Activated CD4-positive, alpha-beta T cell treated with anti-CD3 and anti-CD28 coated beads, Interleukin-2, Interleukin-4, amounts not matched to agents 100 ng/mL and 50 ng/mL, durations not matched to agents 16 hours and 8 hours (primary cell): ENCODE measurements around the gene ENO2.

Experiments used
- DNase-seq: peaks from one replicate; pipeline ENCODE4 v3.0.0-alpha.2; 2020; ENCODE audit warnings: low spot score

ENO2 gene

DNA sequence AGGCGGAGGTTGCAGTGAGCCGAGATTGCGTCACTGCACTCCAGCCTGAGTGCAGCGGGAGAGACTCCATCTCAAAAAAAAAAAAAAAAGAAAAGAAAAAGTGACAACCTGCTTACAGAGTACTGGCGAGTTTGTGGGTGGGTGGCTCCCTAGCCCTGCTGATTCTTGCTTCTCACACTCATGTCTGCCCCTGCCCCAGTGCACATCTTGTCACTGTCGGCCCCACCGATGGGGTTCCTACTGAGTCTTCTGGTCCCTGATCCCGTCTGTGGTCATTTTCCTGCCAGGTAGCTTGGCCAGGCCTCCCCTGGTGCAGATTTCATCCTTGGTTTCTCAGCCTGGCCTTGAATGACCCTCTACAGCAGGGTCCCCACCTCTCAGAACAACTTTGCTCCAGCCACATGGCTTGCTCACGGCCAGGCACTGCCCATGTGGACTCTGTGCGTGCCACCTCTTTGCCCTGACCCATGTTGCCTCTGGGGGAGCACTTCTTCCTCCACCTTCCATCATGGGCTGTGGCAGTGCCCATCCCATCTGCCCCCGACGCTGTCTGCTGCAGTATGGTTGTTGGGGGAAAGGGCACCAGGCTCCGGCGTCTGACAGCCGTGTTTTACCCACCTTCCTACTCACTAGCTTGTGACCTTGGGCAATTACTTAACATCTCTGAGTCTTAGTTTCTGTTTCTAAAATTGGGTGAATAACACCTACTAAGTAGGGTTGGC lies 34.7 kb downstream of the ENO2 start:
- DNase-seq: peak; percentile 27

DNA sequence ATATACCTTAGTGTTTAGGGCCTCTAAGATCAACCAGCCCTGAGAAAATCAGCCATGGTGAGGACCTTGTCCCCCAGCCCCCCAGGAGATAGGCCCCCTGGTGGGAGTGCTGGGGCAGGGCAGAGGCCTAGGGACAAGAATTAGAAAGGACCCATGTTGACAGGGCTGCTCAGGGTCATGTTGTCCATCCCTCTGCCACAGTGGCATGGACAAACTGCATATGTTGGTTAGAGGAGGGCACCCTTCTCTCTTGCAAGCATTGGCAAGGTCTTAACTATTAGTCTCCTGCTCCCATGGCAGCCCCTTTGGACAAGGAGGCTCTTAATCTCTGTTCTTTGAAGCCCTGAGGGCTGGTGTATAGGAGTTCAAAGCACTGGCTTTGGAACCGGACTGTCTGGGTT lies 36.0 kb downstream of the ENO2 start:
- DNase-seq: peak; percentile 54

DNA sequence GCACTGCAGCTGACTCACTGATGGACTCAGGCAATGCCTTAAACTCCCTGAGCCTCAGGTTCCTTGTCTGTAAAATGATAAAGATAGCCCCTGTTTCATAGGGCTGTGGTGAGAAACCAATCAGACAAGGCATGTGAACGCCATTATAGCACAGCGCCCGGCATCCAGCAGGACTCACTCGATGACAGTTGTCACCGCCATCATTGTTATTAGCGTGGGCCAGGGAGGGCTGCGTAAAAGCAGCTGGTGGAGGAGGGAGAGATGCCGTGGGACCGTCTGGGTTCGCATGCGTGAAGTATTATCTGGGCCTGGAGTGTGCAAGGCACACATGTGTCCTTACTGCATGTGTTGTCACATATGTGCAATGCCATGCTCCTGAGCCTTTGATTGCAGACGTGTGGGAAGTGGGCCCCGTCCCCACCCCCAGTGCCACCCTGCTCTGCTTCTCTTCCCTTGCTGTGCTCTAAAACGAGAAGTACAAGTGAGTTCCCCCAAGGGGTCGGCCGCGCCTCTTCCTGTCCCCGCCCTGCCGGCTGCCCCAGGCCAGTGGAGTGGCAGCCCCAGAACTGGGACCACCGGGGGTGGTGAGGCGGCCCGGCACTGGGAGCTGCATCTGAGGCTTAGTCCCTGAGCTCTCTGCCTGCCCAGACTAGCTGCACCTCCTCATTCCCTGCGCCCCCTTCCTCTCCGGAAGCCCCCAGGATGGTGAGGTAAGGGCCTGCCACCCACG lies 36.6 kb downstream of the ENO2 start, which contains the start of gene PTPN6:
TSS of gene PTPN6 (plus strand) at position 546 of the 730 bp plus-strand sequence. CDS start at position 703, 157 bp downstream.
- peak; percentile 70 for DNase-seq

GRCh38 chr12:6951551-6952120 lies 37.3 kb downstream of the ENO2 start:
- peak; percentile 20 for DNase-seq

- DNase-seq: peak; percentile 38
Observed at GRCh38 chr12:6952121-6952862, 37.9 kb downstream of the ENO2 start.

- peak; percentile 29 for DNase-seq
Observed at GRCh38 chr12:6952863-6953441, 38.6 kb downstream of the ENO2 start.

- peak; percentile 89 for DNase-seq
Observed at GRCh38 chr12:6953442-6954315, 39.3 kb downstream of the ENO2 start.

DNA sequence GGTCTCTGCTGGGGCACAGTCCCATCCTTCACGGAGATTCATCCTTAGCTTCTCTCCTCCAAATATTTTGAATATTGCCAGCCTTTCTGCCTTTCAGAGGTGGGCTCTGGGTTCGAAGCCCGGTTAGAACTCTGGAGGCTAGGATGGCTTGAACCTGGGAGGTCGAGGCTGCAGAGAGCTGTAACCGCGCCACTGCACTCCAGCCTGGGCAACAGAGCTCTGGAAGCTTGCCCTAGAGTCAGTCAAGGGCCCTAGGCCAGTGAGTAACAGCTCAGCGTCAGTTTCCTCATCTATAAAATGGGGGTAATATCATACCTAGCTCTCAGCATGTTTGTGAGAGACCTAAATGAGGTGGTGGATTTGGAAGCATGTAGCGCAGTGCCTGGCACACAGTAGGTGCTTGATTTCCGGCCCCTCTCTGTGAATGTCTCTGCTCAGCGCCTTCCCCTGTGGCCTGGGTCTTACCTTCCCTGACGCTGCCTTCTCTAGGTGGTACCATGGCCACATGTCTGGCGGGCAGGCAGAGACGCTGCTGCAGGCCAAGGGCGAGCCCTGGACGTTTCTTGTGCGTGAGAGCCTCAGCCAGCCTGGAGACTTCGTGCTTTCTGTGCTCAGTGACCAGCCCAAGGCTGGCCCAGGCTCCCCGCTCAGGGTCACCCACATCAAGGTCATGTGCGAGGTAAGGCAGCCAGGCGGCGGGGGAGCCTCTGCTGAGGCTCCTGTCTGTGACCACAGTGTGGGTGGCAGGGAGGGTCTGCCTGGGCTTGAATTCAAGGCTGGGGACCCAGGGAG lies 40.1 kb downstream of the ENO2 start:
- no peak for DNase-seq

DNA sequence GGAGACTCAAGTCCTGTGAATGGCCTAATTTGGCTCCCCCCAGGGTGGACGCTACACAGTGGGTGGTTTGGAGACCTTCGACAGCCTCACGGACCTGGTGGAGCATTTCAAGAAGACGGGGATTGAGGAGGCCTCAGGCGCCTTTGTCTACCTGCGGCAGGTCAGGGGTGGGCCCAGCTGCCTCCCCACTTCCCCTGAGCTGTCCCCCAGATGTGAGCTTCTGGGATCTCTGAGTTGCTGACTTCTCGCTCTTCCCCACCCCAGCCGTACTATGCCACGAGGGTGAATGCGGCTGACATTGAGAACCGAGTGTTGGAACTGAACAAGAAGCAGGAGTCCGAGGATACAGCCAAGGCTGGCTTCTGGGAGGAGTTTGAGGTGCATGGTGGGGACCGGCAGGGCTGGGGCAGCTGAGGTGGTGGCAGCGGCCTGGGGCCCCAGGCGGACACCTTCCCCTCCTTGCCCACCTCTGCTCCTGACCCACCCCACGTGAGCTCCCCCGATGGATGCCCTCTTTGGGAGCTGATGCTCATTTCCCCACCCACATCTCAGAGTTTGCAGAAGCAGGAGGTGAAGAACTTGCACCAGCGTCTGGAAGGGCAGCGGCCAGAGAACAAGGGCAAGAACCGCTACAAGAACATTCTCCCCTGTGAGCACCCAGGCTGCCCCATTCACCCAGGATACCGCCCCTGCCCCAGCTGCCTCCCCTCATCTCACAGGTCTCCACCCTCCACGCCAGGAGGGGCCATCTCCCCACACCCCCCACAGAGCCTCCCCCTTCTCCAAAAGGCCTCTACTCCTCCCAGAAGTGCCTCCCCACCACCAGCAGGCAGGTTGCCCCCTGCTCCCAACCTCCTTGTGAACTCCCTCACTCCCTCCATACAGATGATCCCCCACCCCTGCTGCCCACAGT lies 41.0 kb downstream of the ENO2 start:
- DNase-seq: no peak

- no peak for DNase-seq
Observed at GRCh38 chr12:6956021-6956727, 41.8 kb downstream of the ENO2 start.

- peak; percentile 32 for DNase-seq
Observed at GRCh38 chr12:6957151-6957701, 42.8 kb downstream of the ENO2 start.

GRCh38 chr12:6957741-6958608 lies 43.6 kb downstream of the ENO2 start:
- DNase-seq: no peak

DNA sequence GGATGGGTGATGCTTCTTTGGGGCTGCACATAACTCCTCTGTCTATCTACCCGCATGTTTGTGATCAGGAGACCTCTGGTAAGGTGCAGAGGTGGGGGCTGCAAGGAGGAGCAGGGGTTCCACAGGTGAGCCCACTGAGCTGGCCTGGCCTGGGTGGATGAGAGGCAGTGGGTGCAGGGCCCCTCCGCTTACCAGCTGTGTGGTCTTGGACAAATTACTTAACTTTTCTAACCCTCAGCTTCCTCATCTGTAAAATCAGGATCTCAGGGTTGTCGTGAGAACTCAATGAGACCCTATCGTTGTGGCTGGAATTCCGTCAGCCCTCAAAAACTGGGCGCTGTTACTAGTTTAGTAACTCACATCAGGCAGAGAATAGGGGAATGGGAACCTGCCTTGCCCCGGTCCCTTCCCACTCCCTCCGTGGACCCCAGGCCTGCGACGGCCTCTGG lies 44.3 kb downstream of the ENO2 start:
- DNase-seq: no peak

DNA sequence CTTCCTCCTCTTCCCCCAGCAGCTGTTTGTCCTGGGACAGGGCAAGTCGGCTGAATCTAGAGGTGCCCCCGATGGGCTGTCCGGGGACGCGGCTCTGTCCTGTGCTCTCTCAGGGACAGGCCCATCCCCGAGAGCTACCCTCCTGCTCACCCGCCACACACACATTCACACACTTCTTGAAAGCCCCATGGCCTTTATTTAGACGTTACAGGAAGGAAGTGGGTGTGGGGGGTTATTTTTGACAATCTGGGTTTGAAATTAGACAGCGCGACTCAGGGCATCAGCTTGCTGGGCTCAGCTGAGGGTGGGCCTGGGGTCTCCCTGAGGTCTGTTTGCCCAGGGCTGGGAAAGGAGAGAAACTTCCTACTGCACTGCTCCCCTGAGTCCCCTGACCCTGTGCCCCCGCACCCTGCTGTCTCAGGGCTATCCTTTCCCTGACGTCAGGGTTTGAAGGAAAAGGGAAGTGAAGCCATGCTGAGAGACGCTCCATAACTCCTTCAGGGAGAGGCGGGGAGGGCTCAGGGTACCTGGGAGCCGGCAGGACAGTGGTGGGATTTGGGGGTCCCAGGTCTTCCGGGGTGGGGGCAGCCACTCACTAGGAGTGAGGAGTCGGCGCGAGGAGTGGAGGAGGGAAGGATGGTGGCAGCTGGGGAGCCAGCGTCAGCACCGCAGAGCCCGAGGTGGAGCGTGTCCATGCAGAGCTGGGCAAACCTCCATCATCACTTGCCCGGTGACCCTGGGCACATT lies 44.9 kb downstream of the ENO2 start:
- DNase-seq: peak; percentile 86

DNA sequence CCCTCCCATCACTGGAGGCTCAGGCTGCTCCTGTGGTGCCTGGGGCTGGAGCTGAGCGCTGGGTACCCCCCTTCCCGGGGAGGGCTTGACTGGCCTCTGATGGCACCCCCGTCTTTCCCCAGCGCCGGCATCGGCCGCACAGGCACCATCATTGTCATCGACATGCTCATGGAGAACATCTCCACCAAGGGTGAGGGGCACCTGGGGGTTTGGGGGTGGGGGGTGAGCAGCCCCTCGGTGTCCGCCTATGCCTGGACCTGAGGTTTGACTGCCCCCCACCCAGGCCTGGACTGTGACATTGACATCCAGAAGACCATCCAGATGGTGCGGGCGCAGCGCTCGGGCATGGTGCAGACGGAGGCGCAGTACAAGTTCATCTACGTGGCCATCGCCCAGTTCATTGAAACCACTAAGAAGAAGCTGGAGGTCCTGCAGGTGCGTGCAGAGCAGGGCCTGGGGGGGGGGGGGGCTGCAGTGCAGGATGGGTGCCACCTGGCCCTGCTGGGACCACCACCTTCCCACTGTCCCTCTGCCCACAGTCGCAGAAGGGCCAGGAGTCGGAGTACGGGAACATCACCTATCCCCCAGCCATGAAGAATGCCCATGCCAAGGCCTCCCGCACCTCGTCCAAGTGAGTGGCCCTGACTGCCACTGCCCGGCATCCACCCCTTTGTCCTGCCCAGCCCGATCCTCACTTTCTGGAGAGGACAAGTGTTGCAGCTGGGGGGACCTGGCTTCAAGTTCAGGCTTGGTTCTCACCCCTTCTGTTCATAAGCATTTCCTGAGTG lies 45.6 kb downstream of the ENO2 start:
- no peak for DNase-seq
